ENCODE data around the gene NOL6.
A peak's percentile ranks its signal among the peaks of the same experiment; 100 is the strongest.
"Not testable (repeated sequence)": the region's sequence is repeated elsewhere in the genome, so short reads cannot be mapped to it uniquely, and the experiment has no call there.

The NOL6 gene

DNA sequence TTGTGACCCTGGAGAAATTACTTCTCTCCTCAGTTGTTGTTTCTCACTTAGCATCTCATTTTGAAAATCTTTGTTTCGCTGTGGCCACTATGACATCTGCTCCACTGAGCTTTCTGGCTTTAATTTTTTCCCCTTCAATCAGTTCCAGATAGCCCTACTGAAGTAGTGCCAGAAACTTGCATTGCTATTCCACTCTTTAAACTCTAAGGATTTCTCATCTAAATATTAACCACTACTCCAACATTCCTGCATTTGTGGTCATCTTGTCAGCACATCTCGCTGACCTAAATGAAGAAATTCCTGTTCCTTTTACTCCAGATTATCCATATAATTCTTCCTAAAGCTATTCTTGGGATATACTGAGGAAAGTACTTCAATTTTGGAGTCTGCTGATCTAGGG lies 15.3 kb upstream of the NOL6 start:
- TF ChIP-seq ZNF565 (CRISPR knock-in tag; conservative IDR thresholded peaks at IDR 0.05; ENCODE audit: low read depth) = no peak
- TF ChIP-seq ZFP30 (CRISPR knock-in tag; IDR thresholded peaks at IDR 0.05) = no peak
- no peak for TF ChIP-seq ESRRG (CRISPR knock-in tag; IDR thresholded peaks at IDR 0.05)
- no peak for TF ChIP-seq ZFP3 (CRISPR knock-in tag; IDR thresholded peaks at IDR 0.05)
- no peak for TF ChIP-seq PATZ1 (CRISPR knock-in tag; IDR thresholded peaks at IDR 0.05; ENCODE audit: borderline replicate concordance)
- no peak for TF ChIP-seq POU6F1 (CRISPR knock-in tag; IDR thresholded peaks at IDR 0.05; ENCODE audit: borderline replicate concordance, low read depth)
- no peak for TF ChIP-seq CSDC2 (CRISPR knock-in tag; IDR thresholded peaks at IDR 0.05)
- TF ChIP-seq GLIS3 (CRISPR knock-in tag; IDR thresholded peaks at IDR 0.05) = no peak
- no peak for TF ChIP-seq ISL1 (CRISPR knock-in tag; IDR thresholded peaks at IDR 0.05)
- TF ChIP-seq BACH2 (CRISPR knock-in tag; IDR thresholded peaks at IDR 0.05; ENCODE audit: borderline replicate concordance) = no peak
- ATAC-seq = peak; percentile 83

DNA sequence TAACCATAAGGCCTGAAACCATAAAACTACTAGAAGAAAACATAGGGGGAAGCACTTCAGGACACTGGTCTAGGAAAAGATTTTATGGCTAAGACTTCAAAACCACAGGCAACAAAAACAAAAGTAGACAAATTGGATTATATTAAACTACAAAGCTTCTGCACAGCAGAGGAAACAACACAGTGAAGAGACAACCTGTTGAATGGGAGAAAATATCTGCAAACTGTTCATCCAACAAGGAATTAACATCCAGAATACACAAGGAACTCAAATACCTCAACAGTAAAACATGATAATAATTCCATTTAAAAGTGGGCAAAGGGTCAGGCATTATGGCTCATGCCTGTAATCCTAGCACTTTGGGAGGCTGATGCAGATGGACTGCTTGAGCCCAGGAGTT lies 11.6 kb upstream of the NOL6 start:
- ATAC-seq = not testable (repeated sequence)

- TF ChIP-seq ZFP30 (CRISPR knock-in tag; IDR thresholded peaks at IDR 0.05) (no peak), TSHZ2 (CRISPR knock-in tag; IDR thresholded peaks at IDR 0.05) (no peak), ARNTL (CRISPR knock-in tag; IDR thresholded peaks at IDR 0.05; ENCODE audit: borderline replicate concordance, low read depth) (no peak), ZNF70 (CRISPR knock-in tag; IDR thresholded peaks at IDR 0.05) (no peak), SNAI2 (CRISPR knock-in tag; IDR thresholded peaks at IDR 0.05) (no peak), ZNF565 (CRISPR knock-in tag; conservative IDR thresholded peaks at IDR 0.05; ENCODE audit: low read depth) (no peak)
- no peak for ATAC-seq
These were observed 7.3 kb upstream of the NOL6 start for GRCh38 chr9:33480976-33481375.

GRCh38 chr9:33480106-33480505 lies 6.4 kb upstream of the NOL6 start:
- no peak for TF ChIP-seq ZC3H10 (CRISPR knock-in tag; IDR thresholded peaks at IDR 0.05)
- no peak for TF ChIP-seq RARB (CRISPR knock-in tag; IDR thresholded peaks at IDR 0.05)
- TF ChIP-seq ZNF565 (CRISPR knock-in tag; conservative IDR thresholded peaks at IDR 0.05; ENCODE audit: low read depth) = no peak
- TF ChIP-seq OSR1 (CRISPR knock-in tag; IDR thresholded peaks at IDR 0.05) = no peak
- no peak for TF ChIP-seq SNAI2 (CRISPR knock-in tag; IDR thresholded peaks at IDR 0.05)
- TF ChIP-seq PPARA (CRISPR knock-in tag; IDR thresholded peaks at IDR 0.05; ENCODE audit: borderline replicate concordance) = no peak

DNA sequence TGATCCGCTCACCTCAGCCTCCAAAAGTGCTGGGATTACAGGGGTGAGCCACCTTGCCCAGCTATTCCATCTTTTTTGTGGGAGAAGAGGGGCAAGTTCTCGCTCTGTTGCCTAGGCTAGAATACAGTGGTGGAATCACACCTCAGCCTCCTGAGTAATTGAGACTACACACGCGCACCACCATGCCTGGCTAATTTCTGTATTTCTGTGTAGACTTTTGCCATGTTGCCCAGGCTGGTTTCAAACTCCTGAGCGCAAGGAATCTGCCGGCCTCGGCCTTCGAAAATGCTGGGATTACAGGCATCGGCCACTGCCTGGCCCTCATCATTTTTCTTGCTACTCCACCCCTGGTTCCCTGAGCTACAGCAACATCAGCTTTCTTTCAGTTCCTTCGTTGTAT lies 2.8 kb upstream of the NOL6 start:
- no peak for ATAC-seq
- no peak for TF ChIP-seq CREB5 (CRISPR knock-in tag; IDR thresholded peaks at IDR 0.05; ENCODE audit: low read depth)
- TF ChIP-seq RARB (CRISPR knock-in tag; IDR thresholded peaks at IDR 0.05) = no peak
- no peak for TF ChIP-seq ARNTL (CRISPR knock-in tag; IDR thresholded peaks at IDR 0.05; ENCODE audit: borderline replicate concordance, low read depth)
- no peak for TF ChIP-seq SNAI2 (CRISPR knock-in tag; IDR thresholded peaks at IDR 0.05)
- no peak for TF ChIP-seq PATZ1 (CRISPR knock-in tag; IDR thresholded peaks at IDR 0.05; ENCODE audit: borderline replicate concordance)
- TF ChIP-seq ZNF565 (CRISPR knock-in tag; conservative IDR thresholded peaks at IDR 0.05; ENCODE audit: low read depth) = no peak
- TF ChIP-seq OSR1 (CRISPR knock-in tag; IDR thresholded peaks at IDR 0.05) = no peak
- TF ChIP-seq TSHZ2 (CRISPR knock-in tag; IDR thresholded peaks at IDR 0.05) = no peak
- TF ChIP-seq POU6F1 (CRISPR knock-in tag; IDR thresholded peaks at IDR 0.05; ENCODE audit: borderline replicate concordance, low read depth) = no peak
- TF ChIP-seq ISL1 (CRISPR knock-in tag; IDR thresholded peaks at IDR 0.05) = no peak

More at GRCh38 chr9:33480106-33480505, 6.4 kb upstream of the NOL6 start:
- peak; percentile 35; the same call in 2 of the 3 replicates for ATAC-seq

Measured in SK-N-SH treated with all-trans-retinoic acid at 6 μM for 48 hours (cell line).